Endodermal cell (in vitro differentiated cells): ENCODE data around the gene TSSK6. TPM values are rescaled to one million over a fixed set of nuclear protein-coding genes. Genes with fewer than 3 reads are reported as not detected.

Experiments used
- DNase-seq: peaks from one replicate; pipeline ENCODE4 v3.0.0-alpha.2; 2017
- H3K27ac ChIP-seq: 2 replicates; pipeline ENCODE4 v1.5.1; 2013; ENCODE audit warnings: mild to moderate bottlenecking, low read depth, low read length, moderate library complexity
- H3K27me3 ChIP-seq: 2 replicates; pipeline ENCODE4 v1.6.1; 2013; ENCODE audit warnings: mild to moderate bottlenecking, low read length, moderate library complexity; ENCODE audit not compliant: insufficient read depth, control insufficient read depth, poor library complexity, severe bottlenecking
- H3K36me3 ChIP-seq: 2 replicates; pipeline ENCODE4 v1.7.0; 2013; ENCODE audit warnings: mild to moderate bottlenecking, low read length, moderate library complexity; ENCODE audit not compliant: control insufficient read depth, insufficient read depth
- H3K4me1 ChIP-seq: one replicate; pipeline ENCODE4 v1.7.0; 2013; ENCODE audit warnings: low read length; ENCODE audit not compliant: control insufficient read depth, insufficient read depth
- H3K4me3 ChIP-seq: 2 replicates; pipeline ENCODE4 v1.5.1; 2013; ENCODE audit warnings: mild to moderate bottlenecking, low read length, moderate library complexity
- H3K9ac ChIP-seq: 2 replicates; pipeline ENCODE4 v1.6.1; 2013; ENCODE audit warnings: mild to moderate bottlenecking, low read length, moderate library complexity; ENCODE audit not compliant: poor library complexity, severe bottlenecking; ENCODE audit errors: extremely low read depth
- H3K9me3 ChIP-seq: 2 replicates; pipeline ENCODE4 v1.6.1; 2013; ENCODE audit warnings: mild to moderate bottlenecking, low read length, moderate library complexity; ENCODE audit not compliant: control insufficient read depth
- H3K27ac Mint-ChIP-seq: 2 replicates; pipeline ENCODE4 v1.8.0; 2020; ENCODE audit warnings: mixed read lengths
- H3K27me3 Mint-ChIP-seq: 2 replicates; pipeline ENCODE4 v1.8.0; 2021; ENCODE audit warnings: mild to moderate bottlenecking, mixed read lengths; ENCODE audit not compliant: insufficient read depth
- H3K36me3 Mint-ChIP-seq: 2 replicates; pipeline ENCODE4 v1.8.0; 2020; ENCODE audit warnings: low read depth, mixed read lengths
- H3K4me1 Mint-ChIP-seq: 2 replicates; pipeline ENCODE4 v1.8.0; 2020; ENCODE audit warnings: mixed read lengths
- H3K4me3 Mint-ChIP-seq: 2 replicates; pipeline ENCODE4 v1.8.0; 2020; ENCODE audit warnings: mild to moderate bottlenecking, moderate library complexity, mixed read lengths
- H3K9me3 Mint-ChIP-seq: 2 replicates; pipeline ENCODE4 v1.8.0; 2020; ENCODE audit warnings: mild to moderate bottlenecking, mixed read lengths
- CTCF ChIP-seq: fragments of 200-600 bp; sonication (generic); conservative IDR thresholded peaks from 2 replicates; pipeline ENCODE4 v1.5.0; 2021; ENCODE audit warnings: antibody characterized with exemption, mild to moderate bottlenecking
- WGBS, 2 experiments: methylation state at CpG; one replicate each; pipeline versions ENCODE4 v1.1.5 to v1.1.7; 2013; ENCODE audit warnings: missing lambda C conversion rate in 2 of 2, mixed read lengths in 1 of 2; ENCODE audit not compliant: insufficient coverage in 1 of 2, insufficient read length in 1 of 2; 5-methylcytosine and 5-hydroxymethylcytosine counted together
- total RNA-seq, 2 donors: library from RNA; stranded (reverse); fragmentation: NEBNext Ultra II Directional in 1 of 2; extraction: Animal tissue kit (Norgen Biotek cat#: 25700) in 1 of 2; gene quantifications; 2 replicates in 1 of 2; 3 replicates in 1 of 2; pipeline ENCODE4 v1.2.1, GENCODE V29; 2021

The TSSK6 gene
- total RNA-seq, 2 donors from 2014 or later = 2.9 to 5.0 TPM

- Histone ChIP-seq H3K27ac (no peak overlapping the region), H3K36me3 (no peaks in the 10 kb centered on the region), H3K9ac (no peak overlapping the region), H3K9me3 (no peaks in the 10 kb centered on the region), H3K4me1 (no peaks in the 10 kb centered on the region), H3K27me3 (no peaks in the 10 kb centered on the region), H3K4me3 (no peak overlapping the region)
- Mint-ChIP-seq H3K27me3 (peaks cover 35% of the 10 kb centered on the region), H3K36me3 (no peaks in the 10 kb centered on the region), H3K4me3 (no peak overlapping the region), H3K9me3 (no peaks in the 10 kb centered on the region), H3K4me1 (peaks cover 2% of the 10 kb centered on the region), H3K27ac (no peak overlapping the region)
- peak; percentile 35 for DNase-seq
- 94 to 98% methylated on average over 8 to 13 of the region's 13 CpGs for WGBS, 2 experiments
- TF ChIP-seq CTCF = no peak
These were observed 27.8 kb upstream of the TSSK6 start for GRCh38 chr19:19543101-19543500.

GRCh38 chr19:19542507-19542906 lies 27.2 kb upstream of the TSSK6 start:
- H3K9me3 ChIP-seq = no peaks in the 10 kb centered on the region
- Mint-ChIP-seq H3K9me3 (no peaks in the 10 kb centered on the region), H3K4me1 (peaks cover 2% of the 10 kb centered on the region), H3K4me3 (no peak overlapping the region), H3K36me3 (no peaks in the 10 kb centered on the region), H3K27ac (no peak overlapping the region), H3K27me3 (peaks cover 40% of the 10 kb centered on the region)
- no peak overlapping the region for H3K4me3 ChIP-seq
- no peaks in the 10 kb centered on the region for H3K4me1 ChIP-seq
- H3K9ac ChIP-seq = no peak overlapping the region
- WGBS, 2 experiments = 95 to 97% methylated on average over 10 to 12 of the region's 12 CpGs
- no peak for TF ChIP-seq CTCF
- H3K36me3 ChIP-seq = no peaks in the 10 kb centered on the region
- DNase-seq = no peak
- H3K27me3 ChIP-seq = no peaks in the 10 kb centered on the region
- H3K27ac ChIP-seq = no peak overlapping the region

- no peaks in the 10 kb centered on the region for H3K9me3 Mint-ChIP-seq
- H3K4me3 Mint-ChIP-seq = no peak overlapping the region
- H3K27me3 ChIP-seq = no peaks in the 10 kb centered on the region
- peaks cover 49% of the 10 kb centered on the region for H3K27me3 Mint-ChIP-seq
- H3K27ac ChIP-seq = no peak overlapping the region
- DNase-seq = no peak
- H3K4me1 Mint-ChIP-seq = peaks cover 2% of the 10 kb centered on the region
- no peak overlapping the region for H3K4me3 ChIP-seq
- H3K36me3 Mint-ChIP-seq = no peaks in the 10 kb centered on the region
- no peak overlapping the region for H3K9ac ChIP-seq
- no peaks in the 10 kb centered on the region for H3K4me1 ChIP-seq
- no peak for TF ChIP-seq CTCF
- H3K9me3 ChIP-seq = no peaks in the 10 kb centered on the region
- H3K27ac Mint-ChIP-seq = no peak overlapping the region
- WGBS, 2 experiments = 93 to 94% methylated on average over 15 to 16 of the region's 16 CpGs
- H3K36me3 ChIP-seq = no peaks in the 10 kb centered on the region
These were observed 26.3 kb upstream of the TSSK6 start for GRCh38 chr19:19541616-19542015.
